K562 (cell line): ENCODE data around the gene KIAA0319L. TPM values are rescaled to one million over a fixed set of nuclear protein-coding genes. Genes with fewer than 3 reads are reported as not detected.

Source experiments
- ATF4 ChIP-seq: fragments of 450-650 bp; formaldehyde crosslinking; IDR thresholded peaks from 2 replicates; pipeline ENCODE4 v1.4.0; 2022; ENCODE audit warnings: mild to moderate bottlenecking, moderate library complexity
- CBX8 ChIP-seq: fragments of 200-600 bp; sonication (generic); IDR thresholded peaks from 2 replicates; pipeline ENCODE4 v1.6.1; 2012; ENCODE audit warnings: borderline replicate concordance, mixed run types, low read depth, mild to moderate bottlenecking, moderate library complexity, mixed read lengths, low read length, control low read depth, inconsistent platforms; ENCODE audit not compliant: poor library complexity, severe bottlenecking; ENCODE audit errors: extremely low read depth
- CEBPZ ChIP-seq: fragments of 150-350 bp; IDR thresholded peaks from 2 replicates; pipeline ENCODE4 v1.6.1; 2014; ENCODE audit warnings: low read depth, mild to moderate bottlenecking, low read length, borderline replicate concordance
- ILK ChIP-seq: fragments of 450-650 bp; IDR thresholded peaks from 2 replicates; pipeline ENCODE4 v1.6.1; 2016; ENCODE audit warnings: missing genetic modification characterization, low read depth, mild to moderate bottlenecking, missing compliant biosample characterization, moderate library complexity, borderline replicate concordance
- NBN ChIP-seq: fragments of 450-650 bp; IDR thresholded peaks from 2 replicates; pipeline ENCODE4 v1.6.1; 2016; ENCODE audit warnings: low read depth, mild to moderate bottlenecking
- NRF1 ChIP-seq, 2 experiments: fragments of 450-650 bp; IDR thresholded peaks in 1 of 2; conservative IDR thresholded peaks in 1 of 2; 2 replicates each; pipeline ENCODE4 v1.6.1; 2014; ENCODE audit warnings: mild to moderate bottlenecking in 2 of 2
- PCBP2 ChIP-seq: fragments of 200-400 bp; formaldehyde crosslinking; IDR thresholded peaks from 2 replicates; pipeline ENCODE4 v1.6.1; 2018; ENCODE audit warnings: low read length, low read depth, mild to moderate bottlenecking, moderate library complexity; ENCODE audit not compliant: poor library complexity, severe bottlenecking
- PHF8 ChIP-seq: fragments of 200-600 bp; sonication (generic); IDR thresholded peaks from 2 replicates; pipeline ENCODE4 v1.6.1; 2012; ENCODE audit warnings: mixed run types, mild to moderate bottlenecking, inconsistent platforms, low read length, moderate library complexity, borderline replicate concordance
- ZBTB40 ChIP-seq, 2 experiments: fragments of 450-650 bp in 1 of 2; sonication (generic) in 1 of 2; formaldehyde crosslinking in 1 of 2; IDR thresholded peaks; 2 replicates each; pipeline versions ENCODE4 v1.7.1 to v1.9.0; 2016 to 2022; ENCODE audit warnings: inconsistent platforms in 1 of 2, mild to moderate bottlenecking in 1 of 2, missing genetic modification reagents in 1 of 2
- ZBTB7A ChIP-seq: IDR thresholded peaks from 2 replicates; pipeline ENCODE4 v1.6.1; 2011; ENCODE audit warnings: low read depth, mild to moderate bottlenecking, low read length, moderate library complexity, borderline replicate concordance; ENCODE audit not compliant: control insufficient read depth
- ZNF253 ChIP-seq: fragments of 250-450 bp; sonication (Bioruptor Pico); conservative IDR thresholded peaks from 2 replicates; pipeline ENCODE4 v1.6.1; 2021; ENCODE audit warnings: mild to moderate bottlenecking
- ZNF589 ChIP-seq: fragments of 200-800 bp; sonication (Bioruptor generic); IDR thresholded peaks from 2 replicates; pipeline ENCODE4 v1.6.1; 2016; ENCODE audit warnings: low read depth, missing genetic modification characterization, missing compliant biosample characterization
- polyA plus RNA-seq, 8 experiments: library from polyadenylated mRNA; depleted of rRNA in 4 of 8; stranded (reverse) in 5 of 8; unstranded in 3 of 8; fragments of >200 nt; fragmentation: Nextera tagmentation in 2 of 8; fragmentation: Illumina TruSeq in 1 of 8; extraction: Ambion mirVana in 2 of 8; extraction: Trizol in 1 of 8; gene quantifications; 2 replicates each; pipeline versions ENCODE4 v1.2.1 to v1.2.3, GENCODE V29; 2011 to 2014; ENCODE audit warnings: inconsistent platforms in 1 of 8, missing spikeins in 1 of 8
- total RNA-seq, 7 experiments: library from RNA; depleted of rRNA in 6 of 7; stranded (reverse); fragments of >200 nt in 6 of 7; fragmentation: Illumina TruSeq in 2 of 7; extraction: Trizol in 2 of 7; gene quantifications; 2 replicates each; pipeline versions ENCODE4 v1.2.1 to v1.2.3, GENCODE V29; 2011 to 2021; ENCODE audit warnings: low replicate concordance in 1 of 7

KIAA0319L gene
- total and polyA plus RNA-seq, 9 of the 15 experiments (the other 6 are each of a cell fraction or from before 2014, with no cell fraction given) = 2.4 to 51.7 (median 27.4) TPM

GRCh38 chr1:35557118-35557610, at the start of gene KIAA0319L (continued):
- TF ChIP-seq ZBTB7A (peak; percentile 82), CEBPZ (no peak), ILK (no peak), ATF4 (no peak), CBX8 (no peak), ZNF589 (CRISPR knock-in tag) (no peak), PCBP2 (no peak), NBN (peak; percentile 74; the same call in 1 of the 2 replicates), ZNF253 (no peak), NRF1 (conservative IDR thresholded peaks at IDR 0.05 in 1 of 2, IDR thresholded peaks at IDR 0.05 in 1 of 2) (peak; percentile 71 to 72), ZBTB40 (IDR thresholded peaks at IDR 0.05) (peak; percentile 96), ZBTB40 (CRISPR knock-in tag; IDR thresholded peaks at IDR 0.05) (no peak), PHF8 (peak; percentile 98)
